SK-N-SH treated with all-trans-retinoic acid at 6 μM for 48 hours (cell line): ENCODE results near the gene DACT3.

Experiments
- ATAC-seq: fragments of 200-7000 bp; cut with Tn5 transposase; 3 replicates; pipeline ENCODE4 v1.9.1; 2020; ENCODE audit warnings: mild to moderate bottlenecking, moderate library complexity
- BACH2 ChIP-seq: fragments of 250-450 bp; sonication (Bioruptor Pico); IDR thresholded peaks from 2 replicates; pipeline ENCODE4 v1.9.0; 2021; ENCODE audit warnings: mild to moderate bottlenecking, borderline replicate concordance
- CSDC2 ChIP-seq: fragments of 250-450 bp; sonication (Bioruptor Pico); IDR thresholded peaks from 2 replicates; pipeline ENCODE4 v1.5.0; 2020; ENCODE audit warnings: mild to moderate bottlenecking, moderate library complexity
- CSRNP3 ChIP-seq: fragments of 250-450 bp; sonication (Bioruptor Pico); IDR thresholded peaks from 2 replicates; pipeline ENCODE4 v1.5.1; 2021; ENCODE audit warnings: mild to moderate bottlenecking, moderate library complexity
- ESRRG ChIP-seq: fragments of 250-450 bp; sonication (Bioruptor Pico); IDR thresholded peaks from 2 replicates; pipeline ENCODE4 v1.6.1; 2021; ENCODE audit warnings: mild to moderate bottlenecking
- ISL1 ChIP-seq: fragments of 250-450 bp; sonication (Bioruptor Pico); IDR thresholded peaks from 2 replicates; pipeline ENCODE4 v2.1.2; 2022; ENCODE audit warnings: mild to moderate bottlenecking, moderate library complexity
- OSR1 ChIP-seq: fragments of 250-450 bp; sonication (Bioruptor Pico); IDR thresholded peaks from 2 replicates; pipeline ENCODE4 v1.8.0; 2022; ENCODE audit warnings: moderate library complexity, mild to moderate bottlenecking, inconsistent platforms
- PATZ1 ChIP-seq: fragments of 250-450 bp; sonication (Bioruptor Pico); IDR thresholded peaks from 2 replicates; pipeline ENCODE4 v1.8.0; 2020; ENCODE audit warnings: mild to moderate bottlenecking, moderate library complexity, borderline replicate concordance
- POU6F1 ChIP-seq: fragments of 250-450 bp; sonication (Bioruptor Pico); IDR thresholded peaks from 2 replicates; pipeline ENCODE4 v1.8.0; 2021; ENCODE audit warnings: low read depth, mild to moderate bottlenecking, moderate library complexity, borderline replicate concordance
- PPARA ChIP-seq: fragments of 250-450 bp; sonication (Bioruptor Pico); IDR thresholded peaks from 2 replicates; pipeline ENCODE4 v1.5.0; 2020; ENCODE audit warnings: mild to moderate bottlenecking, borderline replicate concordance
- RARB ChIP-seq: fragments of 250-450 bp; sonication (Bioruptor Pico); IDR thresholded peaks from 2 replicates; pipeline ENCODE4 v1.8.0; 2021; ENCODE audit warnings: mild to moderate bottlenecking, moderate library complexity
- SNAI2 ChIP-seq: fragments of 250-450 bp; sonication (Bioruptor Pico); IDR thresholded peaks from 2 replicates; pipeline ENCODE4 v1.5.0; 2020; ENCODE audit warnings: mild to moderate bottlenecking, moderate library complexity
- TCF4 ChIP-seq: fragments of 250-450 bp; sonication (Bioruptor Pico); IDR thresholded peaks from 2 replicates; pipeline ENCODE4 v1.8.0; 2021; ENCODE audit warnings: mild to moderate bottlenecking, moderate library complexity, borderline replicate concordance
- TOX ChIP-seq: fragments of 250-450 bp; sonication (Bioruptor Pico); IDR thresholded peaks from 2 replicates; pipeline ENCODE4 v1.8.0; 2021; ENCODE audit warnings: mild to moderate bottlenecking, moderate library complexity, borderline replicate concordance
- TSHZ2 ChIP-seq: fragments of 250-450 bp; sonication (Bioruptor Pico); IDR thresholded peaks from 2 replicates; pipeline ENCODE4 v1.5.0; 2020; ENCODE audit warnings: mild to moderate bottlenecking, moderate library complexity
- ZC3H10 ChIP-seq: fragments of 250-450 bp; sonication (Bioruptor Pico); IDR thresholded peaks from 2 replicates; pipeline ENCODE4 v1.5.1; 2021; ENCODE audit warnings: mild to moderate bottlenecking, moderate library complexity
- ZFP3 ChIP-seq: fragments of 250-450 bp; sonication (Bioruptor Pico); IDR thresholded peaks from 2 replicates; pipeline ENCODE4 v1.5.0; 2020; ENCODE audit warnings: mild to moderate bottlenecking, moderate library complexity
- ZFP30 ChIP-seq: fragments of 450-650 bp; formaldehyde crosslinking; IDR thresholded peaks from 2 replicates; pipeline ENCODE4 v1.5.0; 2022; ENCODE audit warnings: mild to moderate bottlenecking, moderate library complexity
- ZNF565 ChIP-seq: fragments of 450-650 bp; formaldehyde crosslinking; conservative IDR thresholded peaks from 2 replicates; pipeline ENCODE4 v1.5.0; 2020; ENCODE audit warnings: low read depth, mild to moderate bottlenecking, moderate library complexity
- ZNF70 ChIP-seq: fragments of 450-650 bp; formaldehyde crosslinking; IDR thresholded peaks from 2 replicates; pipeline ENCODE4 v1.5.0; 2020; ENCODE audit warnings: mild to moderate bottlenecking, moderate library complexity
- ZNF8 ChIP-seq: fragments of 450-650 bp; formaldehyde crosslinking; IDR thresholded peaks from 2 replicates; pipeline ENCODE4 v1.5.0; 2020; ENCODE audit warnings: mild to moderate bottlenecking, moderate library complexity

Gene DACT3

GRCh38 chr19:46687438-46688145 is 26.6 kb upstream of the DACT3 start:
- ATAC-seq, result no peak
- TF ChIP-seq ZC3H10 (CRISPR knock-in tag) (no peak), ISL1 (no peak), PATZ1 (CRISPR knock-in tag) (no peak), TSHZ2 (CRISPR knock-in tag) (no peak)

- TF ChIP-seq ISL1, result no peak
- TF ChIP-seq ZFP3 (CRISPR knock-in tag), result no peak
- no peak for ATAC-seq
Measured at GRCh38 chr19:46685189-46685588, 24.2 kb upstream of the DACT3 start.

- ATAC-seq, result peak; percentile 71
- TF ChIP-seq TSHZ2 (CRISPR knock-in tag), result no peak
- no peak for TF ChIP-seq PPARA (CRISPR knock-in tag)
- no peak for TF ChIP-seq TOX (CRISPR knock-in tag)
- TF ChIP-seq ZFP30 (CRISPR knock-in tag), result no peak
- TF ChIP-seq ZNF70 (CRISPR knock-in tag), result no peak
- no peak for TF ChIP-seq CSRNP3 (CRISPR knock-in tag)
- TF ChIP-seq ISL1, result no peak
- TF ChIP-seq PATZ1 (CRISPR knock-in tag), result no peak
- TF ChIP-seq TCF4, result no peak
- TF ChIP-seq ZC3H10 (CRISPR knock-in tag), result no peak
- TF ChIP-seq RARB (CRISPR knock-in tag), result no peak
- no peak for TF ChIP-seq BACH2 (CRISPR knock-in tag)
- no peak for TF ChIP-seq SNAI2 (CRISPR knock-in tag)
- TF ChIP-seq ZFP3 (CRISPR knock-in tag), result no peak
- no peak for TF ChIP-seq POU6F1 (CRISPR knock-in tag)
- no peak for TF ChIP-seq ZNF8
- no peak for TF ChIP-seq CSDC2 (CRISPR knock-in tag)
- TF ChIP-seq ZNF565 (CRISPR knock-in tag), result no peak
- no peak for TF ChIP-seq ESRRG (CRISPR knock-in tag)
- no peak for TF ChIP-seq OSR1 (CRISPR knock-in tag)
Measured at GRCh38 chr19:46678110-46678732, 17.2 kb upstream of the DACT3 start.
